A549 (cell line): Measurements from ENCODE around the gene ZNF483.

ENCODE experiments used
- CTCF ChIP-seq: fragments of >200 bp; sonication (Bioruptor Twin); formaldehyde crosslinking; IDR thresholded peaks from 3 replicates; pipeline ENCODE4 v1.5.1; 2016
- RAD21 ChIP-seq, 2 experiments: fragments of >200 bp in 1 of 2; sonication (Bioruptor Twin) in 1 of 2; formaldehyde crosslinking in 1 of 2; IDR thresholded peaks in 1 of 2; conservative IDR thresholded peaks in 1 of 2; 2 replicates in 1 of 2; 3 replicates in 1 of 2; pipeline ENCODE4 v1.6.1; 2012 to 2018; ENCODE audit warnings: inconsistent platforms in 1 of 2

- TF ChIP-seq CTCF, result no peak
- no peak for TF ChIP-seq RAD21 (conservative IDR thresholded peaks at IDR 0.05 in 1 of 2, IDR thresholded peaks at IDR 0.05 in 1 of 2)
Observed at GRCh38 chr9:111601237-111602018, 76.4 kb downstream of the ZNF483 start.
